ENCODE measurements around the gene C1orf210.

C1orf210 gene

GRCh38 chr1:43246466-43247213 lies 38.7 kb downstream of the C1orf210 start:
- no peak for DNase-seq

- no peak for DNase-seq
These were observed 42.1 kb downstream of the C1orf210 start for GRCh38 chr1:43243299-43243698.

DNA sequence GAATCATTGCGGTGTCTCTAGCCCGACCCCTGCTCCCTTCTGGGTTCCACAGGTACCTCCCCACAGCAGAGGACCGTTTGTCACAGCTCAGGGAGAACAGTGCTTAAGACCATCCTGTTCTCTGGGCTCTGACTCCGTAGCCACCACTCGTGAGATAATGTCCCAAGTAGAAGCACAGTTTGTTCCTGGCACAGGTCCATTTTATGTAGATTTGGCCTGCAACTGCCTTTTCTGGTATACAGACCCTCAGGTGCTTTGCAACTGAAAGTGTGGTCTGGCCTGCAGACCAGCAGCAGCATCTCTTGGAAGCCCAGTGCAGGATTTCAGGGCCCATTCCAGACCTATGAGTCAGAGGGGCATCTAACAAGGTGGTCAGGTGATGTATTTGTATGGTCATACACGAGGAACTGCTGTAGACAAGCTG lies 44.0 kb downstream of the C1orf210 start:
- DNase-seq = no peak

GRCh38 chr1:43239484-43239883 lies 45.9 kb downstream of the C1orf210 start:
- no peak for DNase-seq

DNA sequence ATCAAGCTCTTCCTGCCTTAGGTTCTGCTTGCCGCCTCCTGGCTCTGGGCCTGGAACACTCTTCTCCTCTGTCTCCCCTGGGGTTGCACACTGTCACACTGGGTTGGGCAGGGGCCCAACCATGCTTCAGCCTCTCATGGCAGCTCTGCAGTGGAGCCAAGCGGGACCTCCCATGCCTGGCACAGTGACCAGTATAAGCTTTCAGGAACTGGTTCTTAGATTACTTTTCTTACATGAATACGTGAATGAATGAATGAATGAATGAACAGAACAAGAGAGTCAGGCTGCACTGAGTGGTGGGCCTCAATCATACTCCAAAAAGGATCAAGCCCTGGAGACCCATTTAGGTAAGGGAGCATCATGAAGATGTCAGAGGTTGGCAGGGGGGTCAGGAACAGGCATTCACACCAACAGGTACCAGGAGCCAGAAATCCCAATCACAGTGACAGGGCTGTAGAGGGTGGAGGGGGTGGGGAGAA lies 46.4 kb downstream of the C1orf210 start:
- DNase-seq = no peak

- peak; percentile 6 for DNase-seq
These were observed 47.3 kb downstream of the C1orf210 start for GRCh38 chr1:43238085-43238484.

DNA sequence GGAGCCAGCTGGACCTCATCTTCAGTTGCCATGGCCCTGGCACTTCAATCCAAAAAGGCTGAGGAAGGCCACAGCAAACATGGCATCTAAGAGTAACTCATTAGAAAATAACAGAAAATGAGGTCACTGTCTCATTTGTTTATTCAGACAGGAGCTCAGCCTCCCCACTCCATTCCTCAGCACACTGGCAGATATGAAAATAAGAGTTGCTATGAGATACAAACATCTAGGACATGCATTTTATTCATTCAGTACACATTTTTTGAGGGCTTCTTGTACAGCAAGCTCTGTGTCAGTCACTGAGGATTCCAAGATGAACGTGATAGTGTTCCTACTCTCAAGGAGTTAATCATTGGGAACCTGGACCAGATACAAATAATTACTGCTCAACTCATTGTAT lies 48.3 kb downstream of the C1orf210 start:
- DNase-seq = no peak

GRCh38 chr1:43235451-43236121 lies 49.8 kb downstream of the C1orf210 start:
- no peak for DNase-seq

DNA sequence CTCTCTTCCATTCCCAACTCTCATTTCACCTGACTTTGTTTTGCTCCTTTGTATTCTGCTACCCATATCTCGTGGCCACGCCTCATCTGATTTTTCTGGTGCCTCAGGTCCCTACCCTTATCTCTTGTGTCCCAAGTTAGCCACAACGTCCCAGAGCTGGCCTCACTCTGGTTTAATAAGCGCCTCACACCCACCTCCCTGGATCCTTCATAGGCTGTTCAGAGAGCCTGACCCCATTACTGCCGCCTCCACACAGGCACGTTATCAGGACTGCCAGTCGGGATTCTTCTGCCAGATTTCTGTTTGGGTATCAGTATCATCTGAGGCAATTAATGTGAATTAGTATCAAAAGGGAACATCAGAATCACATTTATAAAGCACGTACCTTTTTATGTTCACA lies 50.3 kb downstream of the C1orf210 start:
- DNase-seq = no peak

GRCh38 chr1:43234267-43234666 lies 51.1 kb downstream of the C1orf210 start:
- DNase-seq = no peak

- DNase-seq = no peak
These were observed 51.8 kb downstream of the C1orf210 start for GRCh38 chr1:43233631-43234030.

DNA sequence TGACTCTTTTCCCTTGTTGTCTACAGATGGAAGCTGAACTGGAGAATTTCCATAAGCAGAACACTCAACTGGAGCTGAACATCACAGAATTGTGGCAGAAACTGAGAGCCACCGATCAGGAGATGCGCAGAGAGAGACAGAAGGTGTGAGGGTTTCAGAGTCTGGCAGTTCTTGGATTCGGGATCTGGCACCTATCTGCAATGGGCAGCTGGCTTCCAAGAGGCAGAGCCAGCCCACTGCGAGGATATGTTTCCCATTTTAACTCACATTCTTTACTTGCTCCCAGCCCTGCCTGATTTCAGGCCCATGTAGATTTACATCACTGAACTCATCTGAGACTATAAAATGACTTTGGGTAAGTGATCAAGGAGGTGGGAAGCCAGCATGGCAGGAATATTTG lies 52.9 kb downstream of the C1orf210 start:
- no peak for DNase-seq

DNA sequence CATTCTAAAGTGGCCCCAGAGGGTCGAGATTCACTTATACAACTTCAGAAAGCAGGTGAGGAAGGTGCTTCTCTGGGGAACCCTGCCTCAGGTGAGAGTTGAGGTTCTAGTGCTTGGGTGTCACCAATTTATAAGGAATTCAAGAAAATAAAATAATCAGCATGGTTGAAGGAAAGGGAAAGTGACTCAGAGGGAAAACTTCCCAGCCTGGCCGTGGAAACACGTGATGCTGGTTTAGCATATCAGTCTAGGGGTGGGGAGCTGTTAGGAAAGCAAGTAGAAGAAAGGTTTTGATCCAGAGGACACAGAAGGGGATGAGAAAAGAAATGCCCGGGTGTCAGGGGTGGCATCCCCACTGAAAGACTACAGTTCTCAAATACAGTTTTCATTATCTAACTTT lies 53.3 kb downstream of the C1orf210 start:
- DNase-seq = no peak

All from activated naive CD4-positive, alpha-beta T cell treated with Interleukin-2 at 50 U/mL for 16 hours (primary cell).